Sigmoid colon (tissue), 7 donors: ENCODE results near the gene ECSCR. TPM values are rescaled to one million over a fixed set of nuclear protein-coding genes. Genes with fewer than 3 reads are reported as not detected.
"Not testable (repeated sequence)": the region's sequence is repeated elsewhere in the genome, so short reads cannot be mapped to it uniquely, and the experiment has no call there.

Experiments
- DNase-seq: peaks from one replicate; pipeline ENCODE4 v3.0.0-alpha.2; 2019
- H3K27ac ChIP-seq, 4 donors: fragments of 200-600 bp; sonication (generic); one replicate each; pipeline ENCODE4 v1.5.1; 2016 to 2019; ENCODE audit warnings: mild to moderate bottlenecking in 1 of 4
- H3K27me3 ChIP-seq, 3 donors: fragments of 200-600 bp; sonication (generic); one replicate each; pipeline ENCODE4 v1.5.1; 2019; ENCODE audit warnings: mild to moderate bottlenecking in 1 of 3
- H3K36me3 ChIP-seq, 4 donors: fragments of 200-600 bp; sonication (generic); one replicate each; pipeline ENCODE4 v1.5.1; 2016 to 2019
- H3K4me1 ChIP-seq, 4 donors: fragments of 200-600 bp; sonication (generic); one replicate each; pipeline ENCODE4 v1.5.1; 2017 to 2019
- H3K4me3 ChIP-seq, 4 donors: fragments of 200-600 bp; sonication (generic); one replicate each; pipeline ENCODE4 v1.5.1; 2017 to 2019; ENCODE audit warnings: mild to moderate bottlenecking in 2 of 4, moderate library complexity in 1 of 4
- H3K9me3 ChIP-seq, 4 donors: fragments of 200-600 bp in 3 of 4; sonication (generic) in 3 of 4; one replicate each; pipeline versions ENCODE4 v1.5.1 to v1.6.1; 2013 to 2019
- CTCF ChIP-seq, 4 experiments: fragments of 450-650 bp in 3 of 4; fragments of 200-600 bp in 1 of 4; IDR thresholded peaks; one replicate each; pipeline ENCODE4 v1.5.1; 2016 to 2019; ENCODE audit warnings: antibody characterized with exemption in 4 of 4, mild to moderate bottlenecking in 3 of 4, moderate library complexity in 2 of 4
- EP300 ChIP-seq, 4 donors: sonication (generic); formaldehyde crosslinking; IDR thresholded peaks; one replicate each; pipeline ENCODE4 v1.6.1; 2017; ENCODE audit warnings: antibody characterized with exemption in 4 of 4
- POLR2A ChIP-seq, 2 donors: fragments of 450-650 bp; IDR thresholded peaks; one replicate each; pipeline ENCODE4 v1.6.1; 2016; ENCODE audit warnings: antibody characterized with exemption in 2 of 2, mild to moderate bottlenecking in 2 of 2, moderate library complexity in 2 of 2
- POLR2AphosphoS5 ChIP-seq, 4 donors: sonication (generic); formaldehyde crosslinking; IDR thresholded peaks; one replicate each; pipeline ENCODE4 v1.6.1; 2017; ENCODE audit warnings: antibody characterized with exemption in 4 of 4
- WGBS, 2 donors: extraction: QIAGEN DNeasy Blood & Tissue Kit; methylation state at CpG; one replicate each; pipeline ENCODE4 v1.1.7; 2013; 5-methylcytosine and 5-hydroxymethylcytosine counted together
- intact Hi-C: fragments of 100-400 bp; cut with DNase I; formaldehyde crosslinking; loops from one replicate; pipeline ENCODE4 v1.15.1; 2023
- polyA plus RNA-seq, 3 donors: library from polyadenylated mRNA; stranded (reverse); fragments of 200-250 nt; gene quantifications; one replicate each; pipeline ENCODE4 v1.2.3, GENCODE V29; 2013
- total RNA-seq, 4 donors: library from RNA; depleted of rRNA; stranded (reverse); fragments of >200 nt; gene quantifications; one replicate each; pipeline ENCODE4 v1.1.0, GENCODE V29; 2016
- donor health status: healthy with polysubstance abuse.
- donor health status: Bipolar disorder and iron deficiency.
- donor health status: healthy.

Gene ECSCR
- total and polyA plus RNA-seq, 7 donors: 2.5 to 16.6 (median 13.7) TPM

DNA sequence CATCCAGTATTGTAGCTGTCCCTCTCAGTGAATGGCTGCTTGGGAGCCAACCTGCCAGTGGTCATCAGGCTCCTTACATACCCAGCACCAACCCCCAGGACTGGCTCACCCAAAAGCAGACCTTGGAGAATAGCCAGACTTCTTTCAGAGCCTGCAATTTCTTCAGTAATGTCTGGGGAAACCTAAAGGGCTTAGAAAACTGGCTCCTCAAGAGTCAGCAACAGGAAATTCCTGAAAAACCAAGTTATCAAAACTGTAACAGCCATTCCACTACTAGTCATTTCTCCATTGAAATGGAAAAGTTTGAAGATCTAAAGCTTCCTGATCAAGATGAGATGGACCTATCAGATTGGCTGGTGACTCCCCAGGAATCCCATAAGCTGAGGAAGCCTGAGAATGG is 32.3 kb upstream of the ECSCR start:
- intact Hi-C loops: no loop called here
- Histone ChIP-seq H3K4me3 (no peak overlapping the region), H3K27ac (peak overlapping the region in 1 of 4 donors; percentile 24), H3K9me3 (no peaks in the 10 kb centered on the region), H3K36me3 (no peaks in the 10 kb centered on the region), H3K27me3 (no peaks in the 10 kb centered on the region), H3K4me1 (peaks cover 0 to 6% (median 2%) of the 10 kb centered on the region in 4 donors)
- no peak for DNase-seq
- no peak for TF ChIP-seq EP300 (IDR thresholded peaks at IDR 0.05)
- TF ChIP-seq POLR2A (IDR thresholded peaks at IDR 0.05): no peak
- no peak for TF ChIP-seq CTCF (IDR thresholded peaks at IDR 0.05)
- TF ChIP-seq POLR2AphosphoS5 (IDR thresholded peaks at IDR 0.05): no peak

DNA sequence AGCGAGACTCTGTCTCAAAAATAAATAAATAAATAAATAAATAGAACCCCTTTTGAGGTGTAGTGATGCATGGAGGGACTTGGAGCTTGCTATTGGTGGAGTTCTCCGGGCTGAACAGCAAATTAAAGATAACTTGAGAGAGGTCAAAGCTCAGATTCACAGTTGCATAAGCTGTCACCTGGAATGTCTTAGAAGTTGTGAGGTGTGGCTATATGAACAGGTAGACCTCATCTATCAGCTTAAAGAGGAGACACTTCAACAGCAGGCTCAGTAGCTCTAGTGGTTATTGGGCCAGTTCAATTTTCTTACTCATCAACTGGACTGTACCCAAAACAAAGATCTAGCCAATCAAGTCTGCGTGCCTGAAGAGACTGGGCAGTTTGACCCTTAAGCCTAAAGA is 31.7 kb upstream of the ECSCR start:
- no peak for TF ChIP-seq EP300 (IDR thresholded peaks at IDR 0.05)
- DNase-seq: no peak
- Histone ChIP-seq H3K9me3 (no peaks in the 10 kb centered on the region), H3K4me3 (no peak overlapping the region), H3K4me1 (peaks cover 0 to 6% (median 2%) of the 10 kb centered on the region in 4 donors), H3K36me3 (no peaks in the 10 kb centered on the region), H3K27ac (no peak overlapping the region), H3K27me3 (no peaks in the 10 kb centered on the region)
- intact Hi-C loops: no loop called here
- 74 to 87% methylated on average over 3 of the region's 3 CpGs for WGBS, 2 donors

- TF ChIP-seq POLR2A (IDR thresholded peaks at IDR 0.05) (no peak), POLR2AphosphoS5 (IDR thresholded peaks at IDR 0.05) (no peak), CTCF (IDR thresholded peaks at IDR 0.05) (no peak)
- Histone ChIP-seq H3K27ac (peak overlapping the region in 1 of 4 donors; percentile 38), H3K4me1 (peaks cover 0 to 6% (median 2%) of the 10 kb centered on the region in 4 donors), H3K36me3 (no peaks in the 10 kb centered on the region), H3K27me3 (no peaks in the 10 kb centered on the region), H3K4me3 (no peak overlapping the region), H3K9me3 (no peaks in the 10 kb centered on the region)
- intact Hi-C loops: no loop called here
- no peak for DNase-seq
- WGBS, 2 donors: 23 to 27% methylated on average over 6 of the region's 6 CpGs
Measured at GRCh38 chr5:139492700-139493192, 30.2 kb upstream of the ECSCR start.

GRCh38 chr5:139488260-139488659 is 25.7 kb upstream of the ECSCR start:
- no peak overlapping the region for H3K4me3 ChIP-seq
- H3K4me1 ChIP-seq: peaks cover 0 to 6% (median 2%) of the 10 kb centered on the region in 4 donors
- peak overlapping the region in 3 of 4 donors; percentile 21 to 49 (median 41) for H3K27ac ChIP-seq
- 66 to 85% methylated on average over 3 of the region's 3 CpGs for WGBS, 2 donors
- no peaks in the 10 kb centered on the region for H3K36me3 ChIP-seq
- no peak for TF ChIP-seq POLR2AphosphoS5 (IDR thresholded peaks at IDR 0.05)
- no peak for TF ChIP-seq EP300 (IDR thresholded peaks at IDR 0.05)
- TF ChIP-seq CTCF (IDR thresholded peaks at IDR 0.05): no peak
- no peak for TF ChIP-seq POLR2A (IDR thresholded peaks at IDR 0.05)
- DNase-seq: peak; percentile 77
- intact Hi-C loops: no loop called here
- no peaks in the 10 kb centered on the region for H3K9me3 ChIP-seq
- H3K27me3 ChIP-seq: no peaks in the 10 kb centered on the region

- no peaks in the 10 kb centered on the region for H3K27me3 ChIP-seq
- H3K36me3 ChIP-seq: no peaks in the 10 kb centered on the region
- TF ChIP-seq POLR2AphosphoS5 (IDR thresholded peaks at IDR 0.05) (no peak), CTCF (IDR thresholded peaks at IDR 0.05) (no peak), EP300 (IDR thresholded peaks at IDR 0.05) (no peak), POLR2A (IDR thresholded peaks at IDR 0.05) (no peak)
- DNase-seq: no peak
- no peaks in the 10 kb centered on the region for H3K9me3 ChIP-seq
- H3K27ac ChIP-seq: no peak overlapping the region
- H3K4me1 ChIP-seq: peaks cover 0 to 18% (median 12%) of the 10 kb centered on the region in 4 donors
- 90 to 92% methylated on average over 7 of the region's 7 CpGs for WGBS, 2 donors
- intact Hi-C loops: no loop called here
- H3K4me3 ChIP-seq: no peak overlapping the region
Measured at GRCh38 chr5:139486201-139486600, 23.7 kb upstream of the ECSCR start.

GRCh38 chr5:139482890-139483208 is 20.3 kb upstream of the ECSCR start:
- intact Hi-C loops, H3K27me3 ChIP-seq, H3K9me3 ChIP-seq, DNase-seq: not testable (repeated sequence)
- Histone ChIP-seq H3K4me3 (peak overlapping the region in 3 of 4 donors; percentile 31 to 45 (median 45)), H3K36me3 (peaks cover 0 to 12% (median 0%) of the 10 kb centered on the region in 4 donors), H3K4me1 (peaks cover 0 to 29% (median 13%) of the 10 kb centered on the region in 4 donors), H3K27ac (peak overlapping the region; percentile 78 to 90 (median 82))
- 51 to 59% methylated on average over 6 of the region's 6 CpGs for WGBS, 2 donors
